Muscle layer of colon (tissue), 2 donors: ENCODE measurements around the gene KDM4C.
"Not testable (repeated sequence)": the region's sequence is repeated elsewhere in the genome, so short reads cannot be mapped to it uniquely, and the experiment has no call there.

Experiments
- H3K27ac ChIP-seq: one replicate; pipeline ENCODE4 v1.7.0; 2013; ENCODE audit warnings: low read depth, mild to moderate bottlenecking, low read length, moderate library complexity
- H3K27me3 ChIP-seq, 2 donors: one replicate each; pipeline ENCODE4 v1.7.0; 2013; ENCODE audit warnings: low read length in 2 of 2, mild to moderate bottlenecking in 2 of 2; ENCODE audit not compliant: insufficient read depth in 2 of 2, control insufficient read depth in 1 of 2
- H3K36me3 ChIP-seq: one replicate; pipeline ENCODE4 v1.7.0; 2013; ENCODE audit warnings: mild to moderate bottlenecking, low read length; ENCODE audit not compliant: insufficient read depth
- H3K4me1 ChIP-seq: one replicate; pipeline ENCODE4 v1.7.0; 2013; ENCODE audit warnings: mild to moderate bottlenecking, low read length; ENCODE audit not compliant: insufficient read depth
- H3K4me3 ChIP-seq, 2 donors: one replicate each; pipeline ENCODE4 v1.7.0; 2013; ENCODE audit warnings: low read length in 2 of 2, low read depth in 1 of 2, mild to moderate bottlenecking in 1 of 2, moderate library complexity in 1 of 2
- H3K9ac ChIP-seq: one replicate; pipeline ENCODE4 v1.7.0; 2013; ENCODE audit warnings: low read length
- H3K9me3 ChIP-seq: one replicate; pipeline ENCODE4 v1.7.0; 2013; ENCODE audit warnings: mild to moderate bottlenecking, low read length
- donor health status: abdominal sarcoma.
- donor health status: Adenocarcinoma of cecum.

KDM4C gene

GRCh38 chr9:6735422-6735821 lies 22.4 kb upstream of the KDM4C start:
- no peak overlapping the region for H3K27ac ChIP-seq
- H3K9ac ChIP-seq = no peak overlapping the region
- no peaks in the 10 kb centered on the region for H3K36me3 ChIP-seq
- no peaks in the 10 kb centered on the region for H3K4me1 ChIP-seq
- no peak overlapping the region for H3K4me3 ChIP-seq
- H3K27me3 ChIP-seq = no peaks in the 10 kb centered on the region
- H3K9me3 ChIP-seq = no peaks in the 10 kb centered on the region

- H3K4me3 ChIP-seq = no peak overlapping the region
- no peak overlapping the region for H3K9ac ChIP-seq
- H3K27me3 ChIP-seq = no peaks in the 10 kb centered on the region
- no peaks in the 10 kb centered on the region for H3K4me1 ChIP-seq
- no peaks in the 10 kb centered on the region for H3K36me3 ChIP-seq
- H3K27ac ChIP-seq = no peak overlapping the region
- H3K9me3 ChIP-seq = no peaks in the 10 kb centered on the region
Measured at GRCh38 chr9:6739218-6739617, 18.6 kb upstream of the KDM4C start.

DNA sequence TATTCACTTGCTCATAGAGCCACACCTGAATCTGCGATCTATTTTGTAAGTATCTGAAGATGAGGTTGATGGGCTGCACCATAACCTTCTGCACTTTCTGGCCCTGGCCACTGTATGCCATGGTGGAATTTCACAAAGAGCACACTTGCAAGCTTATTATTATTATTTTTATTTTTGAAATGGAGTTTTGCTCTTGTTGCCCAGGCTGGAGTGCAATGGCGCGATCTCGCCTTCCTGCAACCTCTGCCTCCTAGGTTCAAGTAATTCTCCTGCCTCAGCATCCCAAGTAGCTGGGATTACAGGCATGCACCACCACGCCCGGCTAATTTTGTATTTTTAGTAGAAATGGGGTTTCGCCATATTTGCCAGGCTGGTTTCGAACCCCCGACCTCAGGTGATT lies 8.9 kb upstream of the KDM4C start:
- not testable (repeated sequence) for H3K27me3 ChIP-seq, H3K9ac ChIP-seq, H3K4me1 ChIP-seq, H3K27ac ChIP-seq, H3K36me3 ChIP-seq, H3K9me3 ChIP-seq, H3K4me3 ChIP-seq

GRCh38 chr9:6754861-6755260 lies 2.9 kb upstream of the KDM4C start:
- H3K9ac ChIP-seq, H3K27ac ChIP-seq, H3K9me3 ChIP-seq, H3K4me3 ChIP-seq, H3K36me3 ChIP-seq, H3K4me1 ChIP-seq, H3K27me3 ChIP-seq: not testable (repeated sequence)

DNA sequence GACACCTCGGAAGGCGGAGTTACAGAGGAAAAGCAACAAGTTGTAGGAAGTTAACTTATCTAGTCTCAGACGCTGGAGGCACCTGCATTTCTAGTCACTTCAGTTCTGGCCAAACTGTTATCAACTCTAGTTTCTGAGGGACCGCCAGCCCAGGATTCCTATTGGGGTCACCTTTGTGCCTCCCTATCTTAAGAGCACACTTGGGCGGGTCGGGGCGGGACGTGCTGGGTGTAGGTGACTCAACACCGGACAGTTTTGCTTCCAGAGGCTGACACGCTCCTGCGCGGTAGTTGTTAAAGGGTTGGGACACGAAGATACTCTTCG lies 679 bp upstream of the KDM4C start:
- Histone ChIP-seq H3K9ac (peak overlapping the region; percentile 80), H3K27ac (peak overlapping the region; percentile 98), H3K4me1 (no peaks in the 10 kb centered on the region), H3K4me3 (peak overlapping the region; percentile 88 to 98), H3K36me3 (no peaks in the 10 kb centered on the region), H3K9me3 (no peaks in the 10 kb centered on the region), H3K27me3 (no peaks in the 10 kb centered on the region)

DNA sequence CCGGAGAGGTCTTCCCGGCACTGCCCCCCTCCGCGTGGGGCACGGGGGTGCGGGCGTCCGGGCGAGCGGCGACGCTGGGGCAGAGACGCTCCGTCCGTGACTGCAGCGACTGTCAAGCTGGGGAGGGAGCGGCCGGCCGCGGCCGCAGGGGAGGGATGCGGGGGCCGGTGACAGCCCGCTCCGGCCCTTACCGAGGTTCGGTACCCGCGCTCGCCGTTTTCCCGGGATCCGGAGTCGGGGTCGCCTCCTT lies 400 bp downstream of the KDM4C start:
- peak overlapping the region; percentile 88 to 98 for H3K4me3 ChIP-seq
- peak overlapping the region; percentile 80 for H3K9ac ChIP-seq
- H3K9me3 ChIP-seq = no peaks in the 10 kb centered on the region
- no peaks in the 10 kb centered on the region for H3K36me3 ChIP-seq
- no peaks in the 10 kb centered on the region for H3K27me3 ChIP-seq
- no peaks in the 10 kb centered on the region for H3K4me1 ChIP-seq
- peak overlapping the region; percentile 98 for H3K27ac ChIP-seq

GRCh38 chr9:6758498-6759184 lies 868 bp downstream of the KDM4C start:
- H3K9me3 ChIP-seq = no peaks in the 10 kb centered on the region
- peak overlapping the region; percentile 98 for H3K27ac ChIP-seq
- no peaks in the 10 kb centered on the region for H3K4me1 ChIP-seq
- H3K4me3 ChIP-seq = peak overlapping the region; percentile 88 to 98
- H3K36me3 ChIP-seq = no peaks in the 10 kb centered on the region
- H3K27me3 ChIP-seq = no peaks in the 10 kb centered on the region
- peak overlapping the region; percentile 80 for H3K9ac ChIP-seq

DNA sequence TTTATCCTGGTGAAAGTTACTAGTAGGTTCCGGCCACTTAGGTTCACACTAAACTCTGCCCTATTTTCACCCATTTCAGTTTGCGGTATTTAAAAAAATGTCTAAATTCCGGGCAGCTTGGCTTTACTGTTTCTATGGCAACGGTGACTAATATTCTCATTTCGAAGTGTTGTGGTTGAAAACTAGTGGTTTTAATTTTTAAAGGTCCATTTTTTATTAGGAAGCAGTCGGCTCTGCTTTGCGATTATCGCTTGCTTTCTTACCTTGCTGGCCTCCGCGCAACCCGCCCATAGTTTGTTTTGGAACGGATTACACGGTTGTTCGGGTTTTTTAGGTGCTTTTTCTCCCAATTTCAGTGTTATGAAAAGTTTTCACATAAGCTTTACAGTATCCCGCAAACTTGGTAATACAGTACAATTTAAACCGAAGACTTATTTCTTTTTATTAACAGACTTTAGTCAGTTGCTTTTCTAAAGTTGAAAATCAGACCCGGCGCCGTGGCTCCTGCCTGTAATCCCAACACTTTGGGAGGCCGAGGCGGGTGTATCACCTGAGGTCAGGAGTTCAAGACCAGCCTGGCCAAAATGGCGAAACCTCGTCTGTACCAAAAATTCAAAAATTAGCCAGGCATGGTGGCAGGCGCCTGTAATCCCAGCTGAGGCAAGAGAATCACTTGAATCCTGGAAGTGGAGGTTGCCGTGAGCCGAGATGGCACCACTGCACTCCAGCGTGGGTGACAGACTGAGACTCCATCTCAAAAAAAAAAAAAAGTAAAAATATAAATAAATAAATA lies 1.6 kb downstream of the KDM4C start:
- Histone ChIP-seq H3K9ac (peak overlapping the region; percentile 80), H3K4me1 (peaks cover 2% of the 10 kb centered on the region), H3K27me3 (no peaks in the 10 kb centered on the region), H3K9me3 (no peaks in the 10 kb centered on the region), H3K4me3 (peak overlapping the region; percentile 88 to 98), H3K36me3 (no peaks in the 10 kb centered on the region), H3K27ac (peak overlapping the region; percentile 98)

DNA sequence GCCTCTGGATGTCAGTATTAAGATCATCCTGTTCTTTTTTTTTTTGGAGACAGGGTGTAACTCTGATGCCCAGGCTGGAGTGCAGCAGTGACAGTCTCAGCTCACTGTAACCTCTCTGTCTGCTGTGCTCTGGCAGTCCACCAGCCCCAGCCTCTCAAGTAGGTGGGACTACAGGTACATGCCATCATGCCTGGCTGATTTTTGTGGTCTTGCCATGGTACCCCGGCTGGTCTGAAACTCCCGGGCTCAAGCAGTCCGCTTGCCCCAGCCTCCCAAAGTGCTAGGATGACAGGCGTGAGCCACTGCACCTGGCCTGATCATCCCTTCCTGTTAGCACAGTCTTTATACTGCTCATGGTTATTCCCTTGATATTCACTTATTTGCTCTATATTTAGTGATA lies 3.5 kb downstream of the KDM4C start:
- Histone ChIP-seq H3K4me1 (peaks cover 11% of the 10 kb centered on the region), H3K36me3 (no peaks in the 10 kb centered on the region), H3K9me3 (no peaks in the 10 kb centered on the region), H3K27me3 (no peaks in the 10 kb centered on the region), H3K27ac (no peak overlapping the region), H3K4me3 (no peak overlapping the region), H3K9ac (no peak overlapping the region)

GRCh38 chr9:6763244-6763643 lies 5.5 kb downstream of the KDM4C start:
- H3K4me3 ChIP-seq = no peak overlapping the region
- no peaks in the 10 kb centered on the region for H3K9me3 ChIP-seq
- no peaks in the 10 kb centered on the region for H3K36me3 ChIP-seq
- no peak overlapping the region for H3K9ac ChIP-seq
- H3K27me3 ChIP-seq = no peaks in the 10 kb centered on the region
- H3K27ac ChIP-seq = no peak overlapping the region
- H3K4me1 ChIP-seq = peaks cover 11% of the 10 kb centered on the region

- no peak overlapping the region for H3K9ac ChIP-seq
- H3K27ac ChIP-seq = no peak overlapping the region
- no peak overlapping the region for H3K4me3 ChIP-seq
- no peaks in the 10 kb centered on the region for H3K36me3 ChIP-seq
- H3K9me3 ChIP-seq = no peaks in the 10 kb centered on the region
- no peaks in the 10 kb centered on the region for H3K27me3 ChIP-seq
- H3K4me1 ChIP-seq = peaks cover 11% of the 10 kb centered on the region
Measured at GRCh38 chr9:6764011-6764410, 6.2 kb downstream of the KDM4C start.

DNA sequence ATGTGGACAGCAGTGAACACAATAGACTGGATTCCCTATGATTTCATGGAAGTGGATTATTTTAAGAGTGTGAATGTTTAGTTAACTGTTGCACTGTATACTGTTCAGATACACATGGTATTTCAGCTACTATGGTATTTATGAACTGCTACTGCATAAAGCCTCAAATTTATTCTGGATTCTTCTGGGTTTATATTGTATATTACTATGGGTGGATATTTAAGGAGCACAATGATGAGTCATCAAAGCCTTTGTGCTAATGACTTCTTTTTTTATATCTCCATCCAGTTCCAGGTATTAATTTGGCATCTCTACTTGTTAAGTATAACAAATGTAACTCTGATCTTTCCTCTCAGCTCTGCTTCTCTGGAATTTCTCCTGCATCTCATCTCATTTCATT lies 6.8 kb downstream of the KDM4C start:
- Histone ChIP-seq H3K4me3 (no peak overlapping the region), H3K36me3 (no peaks in the 10 kb centered on the region), H3K27ac (no peak overlapping the region), H3K9me3 (no peaks in the 10 kb centered on the region), H3K9ac (no peak overlapping the region), H3K27me3 (no peaks in the 10 kb centered on the region), H3K4me1 (peaks cover 11% of the 10 kb centered on the region)
